DMS 273 (cell line): ENCODE data around the gene WDR72.
A peak's percentile ranks its signal among the peaks of the same experiment; 100 is the strongest.
"Not testable (repeated sequence)": the region's sequence is repeated elsewhere in the genome, so short reads cannot be mapped to it uniquely, and the experiment has no call there.

Source experiments
- DNase-seq: peaks from one replicate; lab custom pipeline; 2025; ENCODE audit not compliant: unreplicated experiment; lab: John Stamatoyannopoulos, UW

The WDR72 gene

DNA sequence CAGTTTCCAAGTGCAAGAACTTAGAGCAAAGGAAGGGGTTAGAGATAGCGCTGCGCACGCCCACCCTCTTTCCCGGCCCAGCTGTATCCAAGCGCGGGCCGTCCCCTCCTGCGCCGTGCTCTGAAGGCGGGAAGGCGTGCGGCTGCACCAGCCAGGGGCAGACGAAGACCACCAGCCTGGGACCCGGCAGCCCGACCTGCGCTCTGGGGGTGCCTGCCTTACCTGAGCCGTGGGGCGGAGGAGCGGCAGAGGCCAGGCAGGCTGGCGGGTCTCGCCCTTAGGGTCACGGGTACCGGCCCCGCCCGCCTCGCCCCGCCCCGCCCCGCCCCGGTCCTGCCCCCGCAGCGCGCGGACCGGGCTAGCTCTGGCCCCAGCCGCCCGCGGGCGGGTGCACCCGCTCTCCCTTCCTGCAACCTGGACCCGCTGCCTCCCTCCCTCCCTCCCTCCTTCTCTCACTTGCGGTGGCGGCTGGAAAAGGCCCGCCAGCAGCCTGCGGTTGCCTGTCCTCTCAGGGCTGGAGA lies at the start of gene WDR72:
TSS of gene WDR72 (minus strand) at position 253 of the 521 bp plus-strand sequence. CDS start 26,514 bp downstream, outside the sequence.
- no peak for DNase-seq

DNA sequence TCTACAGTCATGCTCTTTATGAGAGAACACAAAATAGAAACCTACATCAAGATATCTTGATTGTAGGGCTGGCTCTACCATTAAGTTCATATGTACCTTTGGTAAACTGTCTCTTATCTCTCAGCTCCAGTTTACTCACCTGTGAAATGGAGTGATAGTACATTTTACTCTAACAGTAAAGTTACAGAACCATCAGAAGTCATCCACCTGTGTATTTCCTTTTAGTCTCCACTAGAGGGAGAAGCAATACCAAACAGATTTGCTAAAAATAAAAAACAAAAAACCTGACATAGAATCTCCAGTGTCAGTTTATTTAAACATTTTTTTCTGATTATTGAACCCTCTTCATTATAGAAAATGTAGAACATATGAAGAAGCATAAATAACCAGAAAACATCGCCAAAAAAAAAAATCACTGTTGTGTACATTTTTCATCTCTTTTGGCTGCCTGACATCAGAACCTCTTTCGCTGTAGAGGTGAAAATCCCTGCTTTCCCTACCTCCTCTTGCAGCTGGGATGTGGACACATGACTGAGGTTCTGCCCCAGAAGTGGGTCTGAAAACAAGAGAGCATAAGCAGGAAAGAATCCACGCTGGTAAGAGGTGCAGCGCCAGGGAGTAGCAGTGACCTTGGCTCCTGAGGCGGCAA lies 48.7 kb upstream of the WDR72 start:
- peak; percentile 0 for DNase-seq

DNA sequence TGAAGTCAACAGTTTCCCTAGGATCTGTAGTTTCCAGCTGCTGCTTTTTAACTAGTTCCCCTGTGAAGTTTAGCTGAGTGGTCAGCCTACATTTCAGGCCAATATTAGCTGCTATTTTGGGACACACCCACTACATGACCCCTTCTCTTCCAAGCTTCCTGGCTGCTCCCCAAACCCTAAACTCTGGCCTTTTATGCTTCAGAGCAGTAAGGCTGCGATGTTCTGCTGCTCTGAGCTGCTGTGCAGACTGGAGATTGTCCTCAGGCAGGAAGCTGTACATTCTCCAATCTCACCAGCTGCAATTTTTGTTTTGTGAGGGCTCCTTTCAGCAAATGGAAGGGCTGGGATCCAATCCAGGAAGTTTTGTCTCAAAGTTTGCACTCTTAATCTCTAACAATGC lies 48.0 kb upstream of the WDR72 start:
- no peak for DNase-seq

DNA sequence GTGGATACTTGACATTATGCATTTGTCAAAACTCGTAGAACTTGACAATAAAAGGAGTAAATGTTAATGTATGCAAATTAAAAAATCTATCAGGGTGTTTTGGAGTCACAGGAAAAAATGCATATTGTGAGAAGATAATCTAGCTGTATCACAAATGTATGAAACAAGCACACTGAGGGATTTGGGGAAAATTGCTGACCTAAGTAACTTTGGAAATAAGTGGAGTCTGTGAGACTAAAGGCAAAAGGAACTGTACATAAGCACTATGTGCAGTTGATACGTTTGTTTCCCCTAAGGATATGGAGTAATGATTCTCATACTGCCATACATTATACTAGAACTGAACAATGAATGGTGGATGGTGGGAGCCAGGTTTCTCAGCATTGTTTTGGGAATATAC lies 43.2 kb upstream of the WDR72 start:
- DNase-seq: no peak

DNA sequence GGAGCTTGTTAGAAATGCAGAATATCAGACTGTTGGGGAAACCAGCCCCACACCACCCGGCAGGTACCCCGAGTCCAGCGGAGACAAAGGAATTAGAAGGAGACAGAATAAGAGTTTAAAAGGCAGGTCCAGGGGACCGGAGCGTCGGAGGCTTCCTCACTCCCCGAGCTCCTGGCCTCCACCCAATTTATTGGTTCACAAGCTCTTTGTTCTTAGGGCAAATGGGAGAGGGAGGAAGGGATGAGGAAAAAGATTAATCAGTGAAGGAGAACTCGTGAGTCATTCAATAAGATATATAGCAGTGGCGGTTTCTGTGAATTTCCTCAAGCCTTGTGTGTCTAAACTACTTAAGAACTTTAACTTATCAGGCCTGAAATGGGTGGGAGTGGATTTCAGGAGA lies 32.1 kb upstream of the WDR72 start:
- DNase-seq: no peak

DNA sequence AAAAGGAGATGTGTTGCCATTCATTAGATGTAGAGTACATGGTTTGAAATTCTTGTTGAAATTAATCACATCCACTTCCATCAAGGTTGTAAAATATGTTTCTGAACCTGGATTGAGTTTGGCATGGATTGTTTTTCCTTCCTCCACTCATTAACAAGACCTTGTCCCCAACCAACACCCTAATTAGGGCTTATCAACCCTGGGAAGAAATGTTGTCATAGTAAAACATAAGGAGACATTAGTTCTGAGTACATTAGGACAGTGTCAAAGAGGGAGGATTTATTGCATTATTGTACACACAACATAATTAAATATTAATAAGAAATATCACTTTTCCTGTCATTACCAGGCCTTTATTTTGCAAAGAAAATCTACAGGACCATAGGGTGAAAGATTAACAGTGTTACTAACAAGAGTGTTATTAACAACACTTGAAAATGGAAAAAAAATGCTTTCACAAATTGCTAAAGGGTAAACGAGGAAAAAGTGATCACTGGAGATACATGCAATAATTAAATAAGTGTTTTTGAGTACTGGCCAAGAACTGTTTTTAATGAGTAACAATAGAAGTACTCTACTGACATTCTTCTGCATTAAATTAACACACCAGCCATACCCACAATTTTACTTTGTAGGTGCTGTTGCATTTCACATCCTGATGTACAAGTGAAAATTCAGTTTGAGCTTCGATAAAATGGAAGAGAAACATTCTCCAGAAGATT lies 30.4 kb upstream of the WDR72 start:
- DNase-seq: no peak

DNA sequence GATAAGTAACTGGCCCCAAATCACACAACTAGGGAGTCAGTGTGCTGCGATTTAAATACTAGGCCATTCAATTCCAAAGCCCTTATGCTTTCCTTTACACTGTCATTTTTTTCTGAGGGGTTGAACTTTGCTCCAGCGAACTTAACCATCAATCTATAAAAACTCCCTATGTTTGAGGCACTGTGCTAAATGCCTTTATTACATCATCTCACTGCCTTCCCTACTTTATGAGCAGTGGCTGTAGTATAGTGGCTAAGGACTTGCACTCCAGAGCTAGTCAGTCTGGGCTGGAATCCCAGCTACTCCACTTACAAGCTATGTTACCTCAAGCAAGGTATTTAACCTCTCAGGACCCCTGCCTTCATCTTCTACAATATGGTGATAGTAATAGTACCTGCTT lies 26.9 kb upstream of the WDR72 start:
- DNase-seq: no peak

DNA sequence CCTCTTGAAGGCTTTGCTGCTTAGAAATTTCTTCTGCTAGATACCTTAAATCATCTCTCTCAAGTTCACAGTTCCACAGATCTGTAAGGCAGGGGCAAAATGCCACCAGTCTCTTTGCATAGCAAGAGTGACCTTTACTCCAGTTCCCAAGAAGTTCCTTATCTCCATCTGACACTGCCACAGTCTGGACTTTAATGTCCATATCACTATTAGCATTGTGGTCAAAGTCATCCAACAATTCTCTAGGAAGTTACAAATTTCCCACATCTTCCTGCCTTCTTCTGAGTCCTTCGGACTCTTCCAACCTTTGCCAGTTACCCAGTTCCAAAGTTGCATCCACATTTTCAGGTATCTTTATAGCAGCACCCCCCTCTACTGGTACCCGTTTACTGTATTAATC lies 25.8 kb upstream of the WDR72 start:
- not testable (repeated sequence) for DNase-seq

DNA sequence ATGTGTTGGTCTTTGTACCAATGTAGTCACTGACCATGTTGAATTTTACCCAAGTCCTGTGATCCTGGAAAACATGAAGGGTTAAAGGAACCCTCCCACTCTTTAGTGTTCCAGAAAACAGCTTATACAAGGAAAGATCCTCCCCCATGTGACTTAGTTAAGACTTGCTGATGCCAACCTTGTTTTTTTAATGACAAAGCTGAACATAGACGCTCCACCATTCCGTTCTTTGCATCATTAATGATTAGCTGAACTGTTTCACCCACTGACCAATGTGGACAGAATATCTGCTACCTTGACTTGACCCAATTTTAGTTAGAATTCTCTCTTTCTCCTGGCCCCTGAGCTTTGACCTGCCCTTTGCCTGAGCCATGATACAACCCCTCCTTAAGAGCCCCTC lies 3.5 kb upstream of the WDR72 start:
- no peak for DNase-seq

DNA sequence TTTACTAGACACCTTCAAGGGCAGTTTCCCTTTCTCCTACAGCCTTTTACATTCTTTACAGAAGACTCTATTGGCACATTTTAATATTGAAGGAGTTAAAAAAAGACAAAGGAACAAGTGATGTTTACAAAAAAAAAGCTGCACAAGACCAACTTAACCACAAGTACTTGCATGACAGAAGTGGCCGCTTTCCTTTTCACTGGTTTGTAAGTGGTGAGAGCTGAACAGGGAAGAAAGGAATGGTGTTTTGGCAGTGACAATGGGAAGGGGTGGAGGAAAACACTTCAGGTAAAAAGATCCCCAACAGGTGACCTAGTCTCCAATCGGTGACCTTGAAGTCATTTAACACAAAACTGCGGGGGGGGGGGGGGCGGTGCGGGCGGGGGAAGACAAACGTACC lies 1.1 kb downstream of the WDR72 start:
- DNase-seq: no peak

DNA sequence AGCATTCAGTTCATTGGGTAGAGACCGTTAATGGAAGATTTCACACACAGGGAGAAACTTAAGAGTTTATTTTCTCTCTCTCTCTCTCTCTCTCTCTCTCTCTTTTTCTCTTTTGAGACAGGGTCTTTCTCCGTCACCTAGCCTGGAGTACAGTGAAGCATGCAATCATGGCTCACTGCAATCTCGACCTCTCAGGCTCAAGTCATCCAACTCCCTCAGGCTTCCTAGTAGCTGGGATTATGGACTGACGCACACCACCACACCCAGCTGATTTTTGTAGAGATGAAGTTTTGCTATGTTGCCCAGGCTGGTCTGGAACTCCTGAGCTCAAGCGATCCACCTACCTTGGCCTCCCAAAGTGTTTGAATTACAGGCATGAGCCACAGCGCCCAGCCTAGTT lies 1.6 kb downstream of the WDR72 start:
- DNase-seq: no peak

DNA sequence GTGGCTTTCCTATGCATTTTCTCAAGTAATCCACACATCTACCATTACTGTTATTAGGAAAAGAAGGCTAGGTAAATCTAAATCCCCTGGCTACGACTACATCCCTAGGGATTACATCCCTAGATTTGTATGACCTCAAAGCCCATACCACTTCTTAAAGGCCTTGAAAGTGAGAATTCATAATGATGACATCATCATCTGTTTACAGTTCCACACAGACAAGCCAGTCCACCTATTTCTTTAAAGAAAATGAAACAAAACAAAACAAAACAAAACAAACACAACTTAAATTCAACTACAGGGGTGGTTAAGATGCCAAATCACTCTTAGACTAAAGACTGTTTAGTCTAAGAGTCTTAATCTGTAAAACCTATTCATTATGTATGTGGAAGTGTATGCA lies 5.7 kb downstream of the WDR72 start:
- DNase-seq: no peak

DNA sequence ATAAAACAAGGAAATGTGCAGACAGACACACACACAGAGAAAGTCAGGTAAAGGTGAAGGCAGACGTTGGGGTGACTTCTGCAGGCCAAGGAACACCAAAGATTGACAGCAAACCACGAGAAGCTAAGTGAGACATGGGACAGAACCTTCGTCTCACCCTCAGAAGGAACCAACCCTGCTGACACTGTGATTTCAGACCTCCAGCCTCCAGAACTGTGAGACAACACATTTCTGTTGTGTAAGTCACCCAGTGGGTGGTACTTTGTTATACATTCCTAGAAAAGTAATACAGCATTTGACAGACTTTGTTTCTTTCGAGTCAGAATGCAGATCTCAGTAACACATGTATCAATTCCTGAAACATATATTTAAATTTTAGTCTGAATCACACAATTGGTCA lies 7.1 kb downstream of the WDR72 start:
- no peak for DNase-seq

DNA sequence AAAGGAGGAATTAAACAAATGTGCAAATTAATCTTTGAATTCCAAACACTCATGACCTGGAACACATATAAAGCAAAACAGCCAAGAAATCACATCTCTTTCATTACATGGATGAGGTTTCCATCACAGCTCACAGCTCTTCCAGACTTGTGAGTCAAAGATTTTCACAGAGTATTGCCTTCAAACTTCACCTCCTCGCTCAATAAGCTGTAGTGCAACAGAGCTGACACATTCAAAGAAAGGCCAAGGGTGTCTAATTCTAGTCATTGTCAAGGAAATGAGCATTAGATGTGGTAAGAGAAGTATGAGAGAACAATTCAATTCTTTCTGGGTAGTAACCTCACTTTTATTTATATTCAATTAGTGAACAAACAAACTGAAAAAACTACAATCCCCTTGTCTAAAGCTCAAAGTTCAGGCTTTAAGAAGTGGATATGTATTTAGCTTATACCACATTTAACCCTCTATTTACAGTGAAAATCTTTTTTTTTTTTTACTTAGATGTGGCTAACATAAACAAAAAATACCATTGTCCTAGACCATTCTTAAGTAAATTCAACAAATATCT lies 11.9 kb downstream of the WDR72 start:
- no peak for DNase-seq

DNA sequence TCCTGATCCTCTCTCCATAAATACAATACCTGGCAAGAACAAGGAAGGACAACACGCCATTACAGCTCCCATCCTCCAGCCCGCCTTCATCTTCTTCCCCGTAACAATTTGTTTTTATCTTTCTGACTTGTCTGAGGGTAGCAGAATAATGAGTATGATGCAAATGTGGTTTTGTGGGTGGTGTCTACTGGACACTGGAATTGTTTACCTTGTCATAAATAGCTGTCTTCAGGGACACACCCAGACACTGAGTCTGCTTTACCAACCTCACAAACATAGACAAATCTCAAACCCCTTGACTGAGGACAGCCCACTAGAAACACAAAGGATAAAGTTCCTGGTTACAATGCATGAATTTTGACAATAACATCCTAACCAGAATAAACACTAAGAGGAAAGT lies 13.4 kb downstream of the WDR72 start:
- DNase-seq: no peak

DNA sequence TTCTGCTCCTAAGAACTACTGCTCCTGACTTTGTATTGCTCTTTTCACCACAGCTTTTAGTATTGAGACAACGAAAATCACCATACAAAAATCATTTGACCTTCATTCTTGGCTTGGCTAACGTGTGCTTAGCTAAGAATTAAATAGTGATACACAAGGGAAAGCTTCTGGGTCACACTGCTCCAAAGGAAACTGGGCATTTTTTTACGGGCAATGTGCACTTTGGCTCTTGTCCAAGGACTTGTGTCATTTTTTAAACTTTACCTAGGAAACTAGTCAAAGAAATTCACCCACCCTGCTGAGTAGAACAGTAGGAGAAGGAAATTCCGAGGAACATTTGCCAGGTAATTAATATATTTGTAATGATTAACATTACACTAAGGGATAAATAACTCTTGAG lies 19.8 kb downstream of the WDR72 start:
- DNase-seq: no peak

DNA sequence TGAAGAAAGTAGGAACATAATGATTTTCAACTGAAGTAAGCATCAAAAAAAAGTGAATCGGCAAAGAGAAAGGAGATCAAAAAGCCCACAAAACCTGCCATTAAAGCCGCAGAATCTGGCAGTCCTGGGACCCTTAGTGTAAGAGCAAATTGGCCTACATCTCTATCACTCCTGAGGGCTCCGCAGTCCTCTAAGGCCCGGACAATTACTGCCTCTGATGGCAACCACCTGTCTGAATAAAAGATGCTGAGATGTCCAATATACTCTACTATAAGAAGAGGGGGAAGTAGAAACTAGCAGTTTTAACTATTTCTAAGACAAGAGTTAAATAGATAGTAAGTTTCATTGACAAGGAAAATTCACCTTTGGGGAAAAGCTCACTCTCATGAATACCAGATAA lies 20.3 kb downstream of the WDR72 start:
- no peak for DNase-seq

DNA sequence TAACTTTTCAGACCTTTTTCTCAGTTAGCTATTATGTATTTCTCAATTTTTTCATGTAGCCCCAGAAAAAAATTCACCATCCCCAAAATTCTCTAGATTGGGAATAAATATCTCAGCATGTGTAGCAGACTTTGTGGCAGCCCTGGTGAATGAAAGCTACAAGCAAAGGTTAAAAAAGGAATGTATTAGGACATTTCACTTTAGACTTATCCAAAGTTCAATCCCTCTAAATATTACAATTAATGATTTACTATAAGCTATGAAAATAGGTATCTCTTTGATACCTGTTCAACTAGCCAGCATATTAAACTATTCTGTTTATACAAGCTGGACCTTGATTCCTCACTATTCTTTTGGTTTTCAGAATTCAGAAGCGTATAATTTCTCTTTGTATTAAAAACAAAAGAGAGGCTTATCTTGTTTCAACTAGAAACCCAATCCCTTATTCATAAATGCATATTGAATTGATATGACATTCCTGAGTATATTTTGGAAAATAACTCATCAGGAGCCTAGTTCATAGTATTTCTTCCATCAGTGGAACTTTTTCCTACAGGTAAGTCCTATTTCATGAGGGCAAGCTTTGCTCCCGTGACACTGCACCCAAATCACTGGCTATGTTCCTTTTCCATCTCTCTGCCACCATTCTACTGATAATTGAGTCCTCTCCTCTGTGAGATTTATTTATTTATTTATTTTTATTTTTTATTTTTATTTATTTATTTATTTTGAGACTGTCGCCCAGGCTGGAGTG lies 38.0 kb downstream of the WDR72 start:
- no peak for DNase-seq

DNA sequence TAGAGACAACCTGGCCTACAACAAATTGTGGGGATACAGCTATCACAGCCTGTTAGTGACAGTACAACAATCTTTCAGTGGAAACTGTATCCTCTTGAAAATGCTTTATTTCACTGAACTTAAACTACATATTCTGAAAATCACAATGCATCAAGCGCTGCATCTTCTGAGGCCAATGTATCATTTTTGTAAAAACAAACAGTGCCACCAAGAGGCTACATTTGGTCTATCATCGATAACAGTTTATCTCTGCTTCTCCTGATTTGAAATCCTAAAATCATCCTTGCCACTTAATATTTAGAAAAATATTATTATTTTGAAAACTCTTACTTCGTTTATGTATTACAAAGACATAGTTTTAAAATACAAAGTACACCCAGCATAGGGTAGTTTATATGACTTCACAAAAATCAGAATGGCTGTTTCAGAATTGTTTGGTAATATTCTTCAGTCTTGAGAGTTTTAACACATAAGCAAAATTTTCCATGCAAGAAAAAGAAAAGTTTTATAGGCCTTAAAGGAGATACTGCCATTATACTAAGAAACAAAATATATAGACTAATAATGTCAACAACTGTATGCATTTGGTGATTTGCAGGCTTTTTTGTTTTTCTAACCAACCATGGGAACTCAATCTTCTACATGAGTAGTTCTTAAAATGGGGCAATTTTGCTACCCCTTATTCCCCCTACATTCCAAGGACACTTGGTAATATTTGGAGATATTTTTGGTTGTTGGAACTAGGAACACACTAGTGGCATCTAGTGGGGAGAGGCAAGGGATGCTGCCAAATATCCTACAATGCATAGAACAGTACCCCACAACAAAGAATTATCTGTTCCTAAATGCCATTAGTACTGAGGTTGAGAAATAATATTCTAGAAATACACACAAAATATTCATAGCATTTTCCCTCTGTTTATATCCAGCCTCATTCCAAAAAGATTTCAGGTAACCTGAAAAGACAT lies 42.3 kb downstream of the WDR72 start:
- peak; percentile 11 for DNase-seq

DNA sequence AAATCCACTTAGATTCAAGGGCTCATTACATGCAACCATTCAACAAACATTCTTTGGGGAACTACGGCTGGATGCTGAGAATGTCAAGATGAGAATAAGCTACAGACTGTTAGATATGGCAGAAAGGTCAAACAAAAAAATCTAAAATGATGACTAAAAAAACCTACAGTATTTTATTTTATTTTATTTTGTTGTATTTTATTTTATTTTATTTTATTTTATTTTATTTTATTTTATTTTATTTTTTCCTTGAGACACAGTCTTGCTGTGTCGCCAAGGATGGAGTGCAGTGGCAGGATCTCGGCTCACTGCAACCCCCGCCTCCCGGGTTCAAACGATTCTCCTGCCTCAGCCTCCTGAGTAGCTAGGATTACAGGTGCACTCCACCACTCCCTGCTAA lies 46.2 kb downstream of the WDR72 start:
- DNase-seq: no peak
